Esophagus squamous epithelium (tissue), 4 donors: Measurements from ENCODE around the gene PLD3.

Experiments used
- POLR2A ChIP-seq, 4 donors: fragments of 450-650 bp; IDR thresholded peaks; one replicate each; pipeline ENCODE4 v1.6.1; 2017; ENCODE audit warnings: antibody characterized with exemption in 4 of 4, mild to moderate bottlenecking in 4 of 4, moderate library complexity in 3 of 4
- TF ChIP-seq, protein P1 (sequence below), 6 experiments: fragments of 450-650 bp in 4 of 6; fragments of 200-600 bp in 2 of 6; sonication (generic) in 2 of 6; IDR thresholded peaks; one replicate each; pipeline ENCODE4 v1.5.1; 2016 to 2019; ENCODE audit warnings: antibody characterized with exemption in 6 of 6, mild to moderate bottlenecking in 4 of 6, moderate library complexity in 4 of 6

DNA sequence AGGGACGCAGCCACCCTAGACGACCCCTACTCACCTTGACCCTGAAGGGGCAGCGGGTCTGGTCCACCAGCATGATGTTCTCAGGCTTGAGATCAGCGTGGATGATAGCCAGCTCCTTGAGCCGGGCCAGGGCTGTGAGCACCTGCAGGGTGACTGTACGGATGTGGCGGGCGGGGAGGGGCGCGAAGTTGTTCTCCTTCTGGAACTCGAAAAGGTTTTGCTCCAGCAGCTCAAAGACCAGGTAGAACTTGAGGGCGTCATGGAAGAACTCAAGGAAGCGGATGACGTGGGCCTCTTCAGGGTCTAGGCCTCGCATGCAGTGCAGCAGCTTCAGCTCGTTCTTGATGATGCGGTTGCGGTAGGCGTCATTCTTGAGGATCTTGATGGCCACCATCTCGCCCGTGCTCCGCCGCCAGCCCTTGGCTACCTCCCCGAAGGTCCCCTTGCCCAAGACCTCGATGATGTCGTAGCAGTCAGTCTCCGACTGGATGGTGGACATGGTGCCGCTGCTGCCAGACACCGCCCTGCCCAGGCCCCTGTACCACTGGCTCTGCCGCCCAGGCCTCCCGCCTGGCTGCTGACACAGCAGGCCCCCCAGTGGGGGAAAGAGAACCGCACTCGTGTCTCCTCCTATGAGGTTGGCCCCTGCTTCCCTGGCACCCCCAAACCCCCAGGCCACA, 41.0 kb downstream of the PLD3 start:
- no peak for TF ChIP-seq POLR2A (IDR thresholded peaks at IDR 0.05)
- TF ChIP-seq, protein P1, sequence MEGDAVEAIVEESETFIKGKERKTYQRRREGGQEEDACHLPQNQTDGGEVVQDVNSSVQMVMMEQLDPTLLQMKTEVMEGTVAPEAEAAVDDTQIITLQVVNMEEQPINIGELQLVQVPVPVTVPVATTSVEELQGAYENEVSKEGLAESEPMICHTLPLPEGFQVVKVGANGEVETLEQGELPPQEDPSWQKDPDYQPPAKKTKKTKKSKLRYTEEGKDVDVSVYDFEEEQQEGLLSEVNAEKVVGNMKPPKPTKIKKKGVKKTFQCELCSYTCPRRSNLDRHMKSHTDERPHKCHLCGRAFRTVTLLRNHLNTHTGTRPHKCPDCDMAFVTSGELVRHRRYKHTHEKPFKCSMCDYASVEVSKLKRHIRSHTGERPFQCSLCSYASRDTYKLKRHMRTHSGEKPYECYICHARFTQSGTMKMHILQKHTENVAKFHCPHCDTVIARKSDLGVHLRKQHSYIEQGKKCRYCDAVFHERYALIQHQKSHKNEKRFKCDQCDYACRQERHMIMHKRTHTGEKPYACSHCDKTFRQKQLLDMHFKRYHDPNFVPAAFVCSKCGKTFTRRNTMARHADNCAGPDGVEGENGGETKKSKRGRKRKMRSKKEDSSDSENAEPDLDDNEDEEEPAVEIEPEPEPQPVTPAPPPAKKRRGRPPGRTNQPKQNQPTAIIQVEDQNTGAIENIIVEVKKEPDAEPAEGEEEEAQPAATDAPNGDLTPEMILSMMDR (IDR thresholded peaks at IDR 0.05), result no peak
